Hepatocyte (in vitro differentiated cells): ENCODE results near the gene NUDT14.

Source experiments
- EZH2 ChIP-seq: fragments of 200-600 bp; sonication (generic); IDR thresholded peaks from 2 replicates; pipeline ENCODE4 v1.6.1; 2016; ENCODE audit warnings: antibody characterized with exemption, mild to moderate bottlenecking, borderline replicate concordance
- EZH2phosphoT487 ChIP-seq: fragments of 200-600 bp; sonication (generic); IDR thresholded peaks from one replicate; pipeline ENCODE4 v1.6.1; 2018; ENCODE audit warnings: antibody characterized with exemption, mild to moderate bottlenecking, low read depth, moderate library complexity; ENCODE audit not compliant: unreplicated experiment, severe bottlenecking
- TF ChIP-seq, protein P1 (sequence below): fragments of 200-600 bp; sonication (generic); IDR thresholded peaks from 2 replicates; pipeline ENCODE4 v1.5.1; 2016; ENCODE audit warnings: antibody characterized with exemption, mild to moderate bottlenecking; ENCODE audit not compliant: poor library complexity

DNA sequence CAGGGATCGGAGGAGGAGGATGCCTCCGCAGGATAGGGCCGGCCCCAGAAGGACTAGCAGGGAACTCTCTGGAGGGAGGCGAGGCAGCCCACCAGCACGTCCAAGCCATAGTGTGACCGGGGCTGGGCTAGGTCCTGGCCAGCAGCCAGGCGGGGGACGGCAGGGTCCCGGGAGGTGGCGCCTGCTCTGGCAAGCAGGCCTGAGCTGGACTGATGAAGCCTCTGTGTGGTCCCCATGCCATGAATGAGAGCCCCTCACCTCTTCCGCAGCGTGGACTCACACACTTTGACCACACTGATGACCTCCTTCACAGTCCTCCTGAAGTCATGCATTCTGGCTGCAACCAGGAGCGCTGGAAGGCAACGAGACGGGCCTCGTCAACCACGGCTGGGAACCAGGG is 47.5 kb upstream of the NUDT14 start:
- TF ChIP-seq, protein P1, sequence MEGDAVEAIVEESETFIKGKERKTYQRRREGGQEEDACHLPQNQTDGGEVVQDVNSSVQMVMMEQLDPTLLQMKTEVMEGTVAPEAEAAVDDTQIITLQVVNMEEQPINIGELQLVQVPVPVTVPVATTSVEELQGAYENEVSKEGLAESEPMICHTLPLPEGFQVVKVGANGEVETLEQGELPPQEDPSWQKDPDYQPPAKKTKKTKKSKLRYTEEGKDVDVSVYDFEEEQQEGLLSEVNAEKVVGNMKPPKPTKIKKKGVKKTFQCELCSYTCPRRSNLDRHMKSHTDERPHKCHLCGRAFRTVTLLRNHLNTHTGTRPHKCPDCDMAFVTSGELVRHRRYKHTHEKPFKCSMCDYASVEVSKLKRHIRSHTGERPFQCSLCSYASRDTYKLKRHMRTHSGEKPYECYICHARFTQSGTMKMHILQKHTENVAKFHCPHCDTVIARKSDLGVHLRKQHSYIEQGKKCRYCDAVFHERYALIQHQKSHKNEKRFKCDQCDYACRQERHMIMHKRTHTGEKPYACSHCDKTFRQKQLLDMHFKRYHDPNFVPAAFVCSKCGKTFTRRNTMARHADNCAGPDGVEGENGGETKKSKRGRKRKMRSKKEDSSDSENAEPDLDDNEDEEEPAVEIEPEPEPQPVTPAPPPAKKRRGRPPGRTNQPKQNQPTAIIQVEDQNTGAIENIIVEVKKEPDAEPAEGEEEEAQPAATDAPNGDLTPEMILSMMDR: no peak
- TF ChIP-seq EZH2 (no peak), EZH2phosphoT487 (no peak)
